ENCODE data around the gene GPATCH2L.

Gene GPATCH2L

GRCh38 chr14:76163668-76164363 is 12.1 kb downstream of the GPATCH2L start:
- Histone ChIP-seq H3K9me3 (ENCODE audit: insufficient read depth, low read length) (no peaks in the 10 kb centered on the region), H3K36me3 (replicated peaks; ENCODE audit: low read depth, low read length) (peaks cover 50% of the 10 kb centered on the region), H3K4me3 (ENCODE audit: low read length) (peak overlapping the region; percentile 1; the same call in 1 of the 2 replicates), H3K27me3 (ENCODE audit: low read depth, low read length) (no peaks in the 10 kb centered on the region), H2AFZ (ENCODE audit: low read depth, low read length) (no peak overlapping the region), H3K4me2 (ENCODE audit: low read length) (peak overlapping the region; percentile 52), H3K4me1 (ENCODE audit: low read length) (peaks cover 25% of the 10 kb centered on the region), H4K20me1 (ENCODE audit: insufficient read depth, low read length) (peaks cover 11% of the 10 kb centered on the region; the same call in 1 of the 2 replicates), H3K9ac (ENCODE audit: low read length) (0 out of 2 replicates have a peak overlapping the region, but pooled peaks have one; percentile 4), H3K27ac (ENCODE audit: low read length) (peak overlapping the region; percentile 65), H3K79me2 (ENCODE audit: low read length) (peaks cover 75% of the 10 kb centered on the region)
- TF ChIP-seq, protein P1, sequence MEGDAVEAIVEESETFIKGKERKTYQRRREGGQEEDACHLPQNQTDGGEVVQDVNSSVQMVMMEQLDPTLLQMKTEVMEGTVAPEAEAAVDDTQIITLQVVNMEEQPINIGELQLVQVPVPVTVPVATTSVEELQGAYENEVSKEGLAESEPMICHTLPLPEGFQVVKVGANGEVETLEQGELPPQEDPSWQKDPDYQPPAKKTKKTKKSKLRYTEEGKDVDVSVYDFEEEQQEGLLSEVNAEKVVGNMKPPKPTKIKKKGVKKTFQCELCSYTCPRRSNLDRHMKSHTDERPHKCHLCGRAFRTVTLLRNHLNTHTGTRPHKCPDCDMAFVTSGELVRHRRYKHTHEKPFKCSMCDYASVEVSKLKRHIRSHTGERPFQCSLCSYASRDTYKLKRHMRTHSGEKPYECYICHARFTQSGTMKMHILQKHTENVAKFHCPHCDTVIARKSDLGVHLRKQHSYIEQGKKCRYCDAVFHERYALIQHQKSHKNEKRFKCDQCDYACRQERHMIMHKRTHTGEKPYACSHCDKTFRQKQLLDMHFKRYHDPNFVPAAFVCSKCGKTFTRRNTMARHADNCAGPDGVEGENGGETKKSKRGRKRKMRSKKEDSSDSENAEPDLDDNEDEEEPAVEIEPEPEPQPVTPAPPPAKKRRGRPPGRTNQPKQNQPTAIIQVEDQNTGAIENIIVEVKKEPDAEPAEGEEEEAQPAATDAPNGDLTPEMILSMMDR (IDR thresholded peaks at IDR 0.05; ENCODE audit: low read depth, low read length): no peak
- no peak for TF ChIP-seq EZH2phosphoT487 (IDR thresholded peaks at IDR 0.05; ENCODE audit: low read depth)

- Histone ChIP-seq H3K36me3 (replicated peaks; ENCODE audit: low read depth, low read length) (peaks cover 54% of the 10 kb centered on the region), H3K27ac (ENCODE audit: low read length) (no peak overlapping the region)
- no peak for TF ChIP-seq EZH2phosphoT487 (IDR thresholded peaks at IDR 0.05; ENCODE audit: low read depth)
- TF ChIP-seq, protein P1 (IDR thresholded peaks at IDR 0.05; ENCODE audit: low read depth, low read length): no peak
Measured at GRCh38 chr14:76168531-76168930, 16.8 kb downstream of the GPATCH2L start.

GRCh38 chr14:76169776-76170175 is 18.1 kb downstream of the GPATCH2L start:
- Histone ChIP-seq H4K20me1 (ENCODE audit: insufficient read depth, low read length) (peaks cover 6% of the 10 kb centered on the region; the same call in 1 of the 2 replicates), H3K9ac (ENCODE audit: low read length) (no peak overlapping the region), H3K79me2 (ENCODE audit: low read length) (peaks cover 47% of the 10 kb centered on the region), H3K27ac (ENCODE audit: low read length) (no peak overlapping the region), H3K4me1 (ENCODE audit: low read length) (no peaks in the 10 kb centered on the region), H2AFZ (ENCODE audit: low read depth, low read length) (no peak overlapping the region), H3K9me3 (ENCODE audit: insufficient read depth, low read length) (no peaks in the 10 kb centered on the region), H3K4me3 (ENCODE audit: low read length) (no peak overlapping the region), H3K4me2 (ENCODE audit: low read length) (no peak overlapping the region), H3K36me3 (replicated peaks; ENCODE audit: low read depth, low read length) (peaks cover 48% of the 10 kb centered on the region), H3K27me3 (ENCODE audit: low read depth, low read length) (no peaks in the 10 kb centered on the region)
- no peak for TF ChIP-seq EZH2phosphoT487 (IDR thresholded peaks at IDR 0.05; ENCODE audit: low read depth)
- TF ChIP-seq, protein P1 (IDR thresholded peaks at IDR 0.05; ENCODE audit: low read depth, low read length): no peak

More at GRCh38 chr14:76168531-76168930, 16.8 kb downstream of the GPATCH2L start:
- H3K4me1 ChIP-seq (ENCODE audit: low read length): peaks cover 7% of the 10 kb centered on the region
- no peak overlapping the region for H3K9ac ChIP-seq (ENCODE audit: low read length)
- no peaks in the 10 kb centered on the region for H3K27me3 ChIP-seq (ENCODE audit: low read depth, low read length)
- peaks cover 11% of the 10 kb centered on the region; the same call in 1 of the 2 replicates for H4K20me1 ChIP-seq (ENCODE audit: insufficient read depth, low read length)
- no peak overlapping the region for H3K4me2 ChIP-seq (ENCODE audit: low read length)
- no peak overlapping the region for H3K4me3 ChIP-seq (ENCODE audit: low read length)
- peaks cover 59% of the 10 kb centered on the region for H3K79me2 ChIP-seq (ENCODE audit: low read length)
- no peaks in the 10 kb centered on the region for H3K9me3 ChIP-seq (ENCODE audit: insufficient read depth, low read length)
- H2AFZ ChIP-seq (ENCODE audit: low read depth, low read length): no peak overlapping the region

GRCh38 chr14:76174982-76175381 is 23.3 kb downstream of the GPATCH2L start:
- H4K20me1 ChIP-seq (ENCODE audit: insufficient read depth, low read length): 0 out of 2 replicates have a peak, but pooled peaks cover 5% of the 10 kb centered on the region
- no peak for TF ChIP-seq EZH2phosphoT487 (IDR thresholded peaks at IDR 0.05; ENCODE audit: low read depth)
- TF ChIP-seq, protein P1 (IDR thresholded peaks at IDR 0.05; ENCODE audit: low read depth, low read length): no peak
- H3K9me3 ChIP-seq (ENCODE audit: insufficient read depth, low read length): no peaks in the 10 kb centered on the region
- H3K9ac ChIP-seq (ENCODE audit: low read length): no peak overlapping the region
- H3K79me2 ChIP-seq (ENCODE audit: low read length): peaks cover 9% of the 10 kb centered on the region
- no peak overlapping the region for H3K4me3 ChIP-seq (ENCODE audit: low read length)
- no peak overlapping the region for H3K4me2 ChIP-seq (ENCODE audit: low read length)
- H3K27me3 ChIP-seq (ENCODE audit: low read depth, low read length): no peaks in the 10 kb centered on the region
- no peak overlapping the region for H3K27ac ChIP-seq (ENCODE audit: low read length)
- no peak overlapping the region for H2AFZ ChIP-seq (ENCODE audit: low read depth, low read length)
- H3K36me3 ChIP-seq (replicated peaks; ENCODE audit: low read depth, low read length): peaks cover 55% of the 10 kb centered on the region
- H3K4me1 ChIP-seq (ENCODE audit: low read length): no peaks in the 10 kb centered on the region
